HG02885 (cell line): Measurements from ENCODE around the gene CD93.
A peak's percentile ranks its signal among the peaks of the same experiment; 100 is the strongest.

Experiments used
- ATAC-seq: cut with Tn5 transposase; IDR thresholded peaks from one replicate; pipeline ENCODE4 v1.9.1; 2021; ENCODE audit warnings: mild to moderate bottlenecking; ENCODE audit not compliant: unreplicated experiment, poor library complexity

Gene CD93, protein sequence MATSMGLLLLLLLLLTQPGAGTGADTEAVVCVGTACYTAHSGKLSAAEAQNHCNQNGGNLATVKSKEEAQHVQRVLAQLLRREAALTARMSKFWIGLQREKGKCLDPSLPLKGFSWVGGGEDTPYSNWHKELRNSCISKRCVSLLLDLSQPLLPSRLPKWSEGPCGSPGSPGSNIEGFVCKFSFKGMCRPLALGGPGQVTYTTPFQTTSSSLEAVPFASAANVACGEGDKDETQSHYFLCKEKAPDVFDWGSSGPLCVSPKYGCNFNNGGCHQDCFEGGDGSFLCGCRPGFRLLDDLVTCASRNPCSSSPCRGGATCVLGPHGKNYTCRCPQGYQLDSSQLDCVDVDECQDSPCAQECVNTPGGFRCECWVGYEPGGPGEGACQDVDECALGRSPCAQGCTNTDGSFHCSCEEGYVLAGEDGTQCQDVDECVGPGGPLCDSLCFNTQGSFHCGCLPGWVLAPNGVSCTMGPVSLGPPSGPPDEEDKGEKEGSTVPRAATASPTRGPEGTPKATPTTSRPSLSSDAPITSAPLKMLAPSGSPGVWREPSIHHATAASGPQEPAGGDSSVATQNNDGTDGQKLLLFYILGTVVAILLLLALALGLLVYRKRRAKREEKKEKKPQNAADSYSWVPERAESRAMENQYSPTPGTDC

GRCh38 chr20:23086056-23086566 is at the start of gene CD93:
TSS of gene CD93 (minus strand) at chr20:23086324. CDS start at chr20:23086192, 132 bp downstream.
- ATAC-seq, result no peak

DNA sequence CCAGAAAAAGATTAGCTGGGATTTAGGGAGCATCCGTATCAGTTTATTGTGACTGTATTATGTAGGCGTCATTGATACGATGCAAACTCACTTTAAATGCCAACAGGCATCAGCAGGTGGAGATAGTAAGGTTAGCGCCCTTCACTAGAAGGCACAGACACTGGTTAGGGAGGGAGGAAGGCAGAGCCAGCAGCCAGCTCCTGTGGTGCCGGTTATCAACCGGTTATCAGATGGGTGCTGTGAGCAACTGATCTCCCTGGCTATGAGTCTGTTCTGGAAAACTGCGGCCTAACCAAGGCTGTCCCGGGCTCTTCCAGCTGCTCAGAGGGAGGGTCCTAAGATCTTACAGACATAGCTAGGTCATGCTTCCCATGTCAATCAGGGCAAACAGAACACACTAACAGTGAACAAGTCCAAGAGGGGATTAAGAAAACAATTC is 47.5 kb upstream of the CD93 start:
- ATAC-seq, result no peak

DNA sequence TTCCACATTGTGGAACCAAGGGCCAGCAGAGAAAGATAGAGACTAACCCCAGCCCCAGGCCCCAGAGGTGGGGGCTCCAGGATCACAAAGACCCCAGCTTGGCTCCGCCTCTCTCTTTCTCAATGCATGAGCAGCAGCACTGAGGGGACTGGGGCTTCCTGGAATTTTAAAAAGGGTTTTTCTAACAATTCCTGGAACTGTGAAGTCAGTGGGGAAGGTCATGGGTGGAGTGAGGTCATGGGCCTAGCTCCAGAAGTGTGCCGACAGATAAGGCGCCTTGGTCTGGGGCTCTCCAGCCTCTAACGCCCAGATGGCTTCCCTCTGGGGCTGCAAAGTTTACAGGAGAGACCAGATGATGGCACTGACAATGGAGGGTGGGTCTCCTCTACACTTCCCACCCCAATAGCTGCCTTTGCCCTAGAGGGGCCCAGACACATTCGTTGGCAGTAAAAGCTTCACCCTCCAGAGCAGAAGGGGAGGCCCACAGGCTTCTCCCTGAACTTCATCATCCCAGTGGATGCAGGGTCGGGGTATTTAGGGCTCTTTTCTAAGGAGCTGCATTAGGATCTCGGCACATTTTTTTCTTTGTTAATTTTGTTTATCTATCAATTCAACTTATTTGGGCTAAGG is 46.9 kb upstream of the CD93 start:
- ATAC-seq, result no peak

- ATAC-seq, result no peak
Observed at GRCh38 chr20:23132293-23132929, 46.3 kb upstream of the CD93 start.

- ATAC-seq, result no peak
Observed at GRCh38 chr20:23131766-23132165, 45.6 kb upstream of the CD93 start.

- no peak for ATAC-seq
Observed at GRCh38 chr20:23130622-23131140, 44.6 kb upstream of the CD93 start.

GRCh38 chr20:23129891-23130621 is 43.9 kb upstream of the CD93 start:
- ATAC-seq, result no peak

DNA sequence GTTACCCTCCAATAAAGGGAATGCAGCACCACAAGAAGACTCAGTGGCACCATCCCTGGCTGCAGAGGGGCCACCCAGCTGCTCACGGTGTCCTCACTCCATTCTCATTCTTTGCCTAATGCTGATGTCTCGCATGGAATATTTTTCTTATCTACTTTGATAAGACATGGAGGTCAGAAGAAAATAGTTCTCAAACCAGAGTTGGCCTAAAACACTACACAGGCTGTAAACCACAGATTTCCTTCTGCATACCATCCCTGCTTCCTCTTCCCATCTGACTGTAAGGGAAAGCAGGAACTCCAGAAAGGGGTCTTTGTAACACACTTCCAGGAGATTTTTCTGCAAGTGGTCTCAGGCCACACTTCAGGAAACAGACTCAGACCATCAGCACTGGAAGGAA is 43.1 kb upstream of the CD93 start:
- no peak for ATAC-seq

DNA sequence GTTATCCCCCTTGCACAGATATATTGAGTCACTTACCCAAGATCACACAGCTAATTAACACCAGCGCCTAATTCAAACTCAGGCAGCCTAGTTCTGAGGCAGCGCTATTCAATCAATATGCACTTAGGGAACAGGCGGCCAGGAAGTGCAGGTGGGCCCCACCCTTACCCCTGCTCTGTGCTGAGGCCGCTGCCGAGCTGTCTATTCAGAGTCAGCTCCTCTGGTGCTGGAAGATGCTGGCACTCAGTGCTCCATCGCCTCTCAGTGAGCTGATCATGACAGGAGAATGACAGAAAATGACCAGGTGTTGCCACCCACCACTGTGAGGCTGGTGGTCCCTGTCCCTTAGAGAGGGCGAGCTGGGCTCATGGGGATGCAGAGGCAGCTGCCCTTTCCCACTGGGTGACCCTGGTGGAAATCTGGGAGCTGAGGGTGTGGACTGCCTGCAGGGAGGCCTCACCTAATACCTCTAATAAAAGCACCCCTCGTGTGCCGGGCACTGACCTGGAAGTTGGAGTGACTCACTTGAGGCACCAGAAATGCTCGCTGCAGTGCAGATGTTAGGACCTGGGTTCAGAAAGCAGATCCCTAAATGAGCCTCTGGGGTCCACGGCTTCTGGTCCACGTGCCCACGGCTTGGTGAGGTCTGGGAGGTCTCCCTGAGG is 42.5 kb upstream of the CD93 start:
- no peak for ATAC-seq

- no peak for ATAC-seq
Observed at GRCh38 chr20:23127506-23128279, 41.6 kb upstream of the CD93 start.

DNA sequence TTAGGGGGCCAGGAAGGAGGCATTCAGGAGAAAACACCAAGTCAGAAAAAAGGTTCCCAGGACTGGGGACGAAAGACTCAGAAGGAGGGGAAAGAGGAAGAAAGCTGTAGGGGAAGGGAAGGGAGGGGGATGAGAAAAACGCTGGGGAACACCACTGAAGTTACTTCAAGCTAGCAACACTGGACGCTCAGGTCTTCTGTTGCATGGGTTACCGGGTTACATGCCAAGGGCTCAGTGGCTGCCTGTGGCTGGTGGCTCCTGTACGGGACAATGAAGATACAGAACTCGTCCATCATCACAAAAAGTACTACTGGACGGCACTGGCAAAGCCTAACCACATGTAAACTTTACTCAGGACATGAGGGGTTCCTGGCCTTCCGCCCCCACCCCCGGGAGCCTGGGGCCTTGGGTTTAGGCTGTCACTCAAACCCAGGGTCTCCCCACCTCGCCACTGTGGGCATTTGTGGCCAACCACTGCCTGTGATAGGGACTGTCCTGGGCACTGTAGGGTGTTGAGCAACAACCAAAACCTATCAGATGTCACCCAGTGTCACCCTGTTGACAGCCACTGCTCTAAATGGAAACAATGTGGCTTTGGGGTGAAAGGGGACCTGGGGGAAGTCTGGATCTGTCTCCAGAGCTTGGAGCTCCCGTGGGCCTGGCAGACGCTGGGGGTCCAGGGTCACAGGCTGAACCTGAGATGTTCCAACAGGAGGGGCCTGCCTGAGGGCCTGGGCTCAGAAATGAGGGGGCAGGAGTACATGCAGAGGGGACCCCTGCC is 40.3 kb upstream of the CD93 start:
- ATAC-seq, result no peak

DNA sequence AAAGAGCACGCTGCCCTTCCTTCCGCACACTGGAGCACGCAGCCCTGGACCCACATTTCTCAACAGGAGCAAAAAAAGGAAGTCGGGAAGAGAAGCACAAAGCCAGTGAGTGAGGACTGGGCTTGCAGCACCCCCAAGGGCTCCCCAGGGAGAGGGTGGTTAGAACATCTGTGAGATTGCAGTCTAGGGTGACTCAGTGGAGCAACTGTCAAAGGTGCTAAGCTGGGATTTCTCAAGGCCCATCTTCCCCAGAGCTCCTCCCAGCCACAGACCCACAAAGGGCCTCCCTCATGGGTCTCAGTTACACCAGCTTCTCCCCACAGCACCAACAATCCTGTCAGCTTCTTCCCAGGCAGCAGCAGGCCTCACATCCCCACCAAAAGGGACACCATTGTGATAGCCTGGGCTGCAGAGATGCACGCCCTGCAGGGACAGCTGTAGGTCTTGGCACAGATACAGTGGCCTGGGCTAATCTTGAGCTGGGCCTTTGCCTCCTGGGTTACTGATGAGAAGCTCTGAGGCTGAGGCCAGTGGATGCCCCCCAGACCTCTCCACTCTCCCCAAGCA is 39.6 kb upstream of the CD93 start:
- ATAC-seq, result peak; percentile 36

- ATAC-seq, result no peak
Observed at GRCh38 chr20:23125159-23125558, 39.0 kb upstream of the CD93 start.

DNA sequence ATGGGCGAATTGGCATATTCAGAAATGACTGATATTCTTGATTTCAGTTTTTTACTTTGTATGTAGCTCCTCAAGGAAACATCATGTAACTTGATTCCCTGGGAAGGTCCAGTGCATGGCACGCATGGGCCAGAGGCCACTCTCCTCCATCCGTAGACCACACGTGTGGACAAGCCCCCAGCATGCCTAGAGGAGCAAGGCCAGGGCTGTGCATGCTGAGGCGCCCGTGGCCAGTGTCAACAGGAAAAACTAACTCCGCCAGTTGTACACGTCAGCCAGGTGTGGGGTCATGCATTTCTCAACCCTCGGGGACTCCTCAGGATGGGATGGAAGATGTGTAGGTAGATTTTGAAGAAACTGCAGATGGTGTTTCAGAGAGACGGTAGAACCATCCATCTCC is 37.8 kb upstream of the CD93 start:
- ATAC-seq, result no peak

- ATAC-seq, result no peak
Observed at GRCh38 chr20:23122796-23123655, 36.9 kb upstream of the CD93 start.

DNA sequence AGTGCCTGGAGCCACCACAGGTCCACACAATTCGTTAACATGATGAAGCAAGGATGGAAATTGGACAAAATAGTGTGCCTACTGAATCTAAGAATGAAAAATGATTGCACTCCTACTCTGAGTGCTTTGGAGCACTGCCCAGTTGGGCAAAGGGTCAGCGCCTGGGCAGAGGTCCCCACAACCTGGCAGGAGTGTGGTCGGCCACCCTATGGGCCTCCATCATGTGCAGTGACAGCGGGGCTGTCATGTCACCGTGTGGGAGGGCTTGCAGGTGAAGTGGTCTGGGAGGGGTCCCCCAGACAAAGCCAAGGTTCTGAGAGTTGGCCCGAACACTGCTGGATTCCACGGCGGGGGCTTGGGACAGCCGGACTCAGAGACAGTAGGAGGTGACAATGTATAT is 36.2 kb upstream of the CD93 start:
- ATAC-seq, result no peak
